Measurements from ENCODE around the gene EGLN1. TPM values are rescaled to one million over a fixed set of nuclear protein-coding genes. Genes with fewer than 3 reads are reported as not detected.

EGLN1 gene
- total and polyA plus RNA-seq, 2 of the 8 experiments (the other 6 are each of a cell fraction or from before 2014, with no cell fraction given): 4.0 to 6.4 TPM

- TF ChIP-seq CHD7 (IDR thresholded peaks at IDR 0.05; ENCODE audit: insufficient replicate concordance, low read length) (no peak), BCL11A (IDR thresholded peaks at IDR 0.05; ENCODE audit: low read depth in 2 of 2, low read length in 2 of 2) (no peak), TAF1 (IDR thresholded peaks at IDR 0.05; ENCODE audit: low read depth, low read length) (no peak), FOSL1 (IDR thresholded peaks at IDR 0.05; ENCODE audit: insufficient read depth, low read depth, low read length) (no peak), SP1 (IDR thresholded peaks at IDR 0.05; ENCODE audit: low read depth, low read length) (no peak), CEBPB (IDR thresholded peaks at IDR 0.05; ENCODE audit: low read depth, low read length) (no peak)
Observed at GRCh38 chr1:231381729-231382128, 40.4 kb downstream of the EGLN1 start (continued).

All from H1 (cell line).